Fibroblast of skin of right biceps (primary cell): ENCODE results near the gene CDK19.
A peak's percentile ranks its signal among the peaks of the same experiment; 100 is the strongest.
"Not testable (repeated sequence)": the region's sequence is repeated elsewhere in the genome, so short reads cannot be mapped to it uniquely, and the experiment has no call there.

Experiments used
- DNase-seq: peaks from one replicate; pipeline ENCODE4 v3.0.0-alpha.2; 2013

The CDK19 gene

DNA sequence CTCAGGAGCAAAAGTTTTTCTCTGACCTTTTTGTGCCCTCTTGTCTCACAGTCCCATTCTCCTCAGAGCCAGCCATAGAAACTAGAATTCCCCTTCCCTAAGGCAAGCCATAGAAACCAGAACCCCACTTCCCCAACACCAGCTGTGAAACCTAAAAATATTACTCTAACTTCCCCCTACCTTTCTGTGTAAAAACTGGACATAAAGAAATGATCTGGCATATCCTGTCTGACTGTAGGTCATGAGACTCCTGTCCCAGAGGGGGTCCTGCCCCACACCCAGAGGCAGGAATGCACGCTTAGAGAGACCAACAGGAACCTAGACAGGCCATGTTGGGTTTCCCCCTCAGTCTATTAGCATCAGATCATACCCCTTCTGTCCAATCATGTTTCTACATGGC, 198.2 kb downstream of the CDK19 start:
- no peak for DNase-seq

DNA sequence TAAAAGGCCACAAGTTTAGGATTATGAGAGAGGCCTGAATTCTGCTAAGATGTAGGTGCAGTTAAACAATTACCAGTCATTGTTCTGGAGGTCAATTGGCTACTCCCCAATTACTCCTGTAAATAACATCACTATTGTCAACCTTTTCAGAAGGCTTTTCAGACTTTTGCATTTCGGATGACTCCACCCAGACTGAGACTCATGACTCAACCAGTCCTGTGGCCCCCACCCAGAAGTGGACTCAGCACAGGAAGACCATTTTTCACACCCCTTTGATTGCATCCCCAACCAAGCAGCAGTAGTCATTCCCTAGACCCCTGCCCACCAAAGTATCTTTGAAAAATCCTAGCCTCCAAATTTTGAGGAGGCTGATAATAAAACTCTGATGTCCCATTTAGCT, 199.5 kb downstream of the CDK19 start:
- DNase-seq = no peak

DNA sequence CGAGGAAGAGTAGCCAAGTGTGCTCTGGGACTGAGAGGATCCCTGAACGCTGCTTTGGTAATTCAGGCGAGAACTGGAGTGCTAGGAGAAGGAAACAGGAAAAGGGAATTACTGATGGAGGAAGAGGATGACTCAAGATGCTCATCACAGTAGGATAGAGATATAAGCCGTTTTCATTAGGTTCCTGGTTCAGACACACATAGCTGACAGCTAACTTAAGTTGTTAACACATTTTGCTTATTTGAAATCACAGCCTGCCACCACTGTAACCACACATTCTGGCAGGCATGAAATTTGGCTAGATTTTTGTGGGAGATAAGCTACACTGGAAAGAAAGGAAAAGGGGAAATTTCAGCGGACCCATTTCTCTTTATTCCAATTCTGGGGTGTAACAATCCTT, 200.7 kb downstream of the CDK19 start:
- peak; percentile 3 for DNase-seq

DNA sequence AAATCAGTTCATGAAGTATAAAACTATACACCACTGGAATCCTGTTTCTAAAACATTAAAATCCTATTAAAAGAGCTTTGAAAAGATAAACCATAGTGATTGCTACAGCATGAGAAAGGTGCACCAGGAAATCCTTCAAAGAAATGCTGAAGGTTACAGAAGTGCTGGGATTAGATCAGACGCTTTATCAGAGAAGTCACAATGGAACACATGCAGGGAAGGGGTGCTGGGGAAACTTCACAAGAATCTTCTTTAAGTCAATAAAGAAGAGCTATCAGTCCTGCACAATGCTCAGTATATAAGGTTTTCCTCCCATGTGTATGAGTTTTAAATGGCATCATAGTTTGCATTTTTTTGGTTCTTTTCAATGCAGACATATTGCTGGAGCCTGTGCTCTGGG, 201.2 kb downstream of the CDK19 start:
- DNase-seq = no peak

DNA sequence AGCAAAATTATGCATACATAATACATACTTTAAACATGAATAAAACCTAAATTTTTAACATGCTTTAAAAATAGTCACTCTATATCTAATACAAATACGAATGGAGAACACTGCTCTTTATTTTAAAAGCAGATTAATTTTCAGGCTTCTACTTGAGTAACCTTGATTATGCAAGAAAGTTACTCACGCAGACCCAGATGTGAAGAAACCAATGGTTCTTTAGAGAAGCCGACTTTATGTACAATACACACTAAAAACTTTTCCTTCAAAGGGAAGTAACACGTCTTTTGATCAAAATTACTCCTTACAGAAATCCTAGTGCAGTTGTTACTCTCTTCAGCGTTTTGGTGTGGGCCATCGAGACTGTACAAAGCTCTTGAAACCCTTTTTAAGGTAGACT, 201.9 kb downstream of the CDK19 start:
- no peak for DNase-seq

DNA sequence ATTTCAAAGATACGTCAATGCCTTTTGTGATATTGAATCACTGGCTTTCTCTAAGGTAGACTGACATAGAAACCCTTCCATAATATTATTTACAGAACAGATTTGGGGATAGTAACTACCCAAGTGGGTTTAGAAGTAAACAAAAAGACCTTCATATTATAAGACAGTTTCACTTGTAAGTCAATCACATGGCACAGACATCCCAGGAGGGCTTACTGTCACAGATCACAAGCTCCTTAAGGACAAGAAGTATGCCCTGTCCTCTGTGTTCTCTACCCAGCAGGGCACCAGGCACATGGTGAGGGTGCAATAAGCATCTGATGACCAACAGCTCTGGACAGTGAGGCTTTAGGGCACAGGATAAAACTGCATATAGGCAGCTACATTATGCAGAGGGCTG, 203.0 kb downstream of the CDK19 start:
- no peak for DNase-seq

DNA sequence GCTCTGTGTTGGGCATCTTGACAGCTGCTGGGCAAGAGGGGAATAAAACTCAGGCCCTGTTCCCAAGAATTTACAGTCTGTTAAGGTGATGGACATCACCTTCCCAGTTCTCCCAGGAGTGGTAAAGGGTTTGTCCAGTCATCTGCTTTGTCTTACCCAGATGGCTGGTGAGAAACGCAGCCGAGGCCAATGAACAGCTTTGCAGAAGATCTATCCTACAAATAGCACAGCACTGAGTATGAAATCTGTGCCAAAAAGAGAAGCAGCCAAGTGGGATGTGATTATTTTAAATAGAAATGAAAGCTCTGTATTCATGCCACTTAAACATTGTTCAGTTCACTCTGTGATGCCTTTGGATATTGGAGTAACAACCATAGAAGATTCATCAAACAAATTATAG, 206.2 kb downstream of the CDK19 start:
- DNase-seq = no peak

DNA sequence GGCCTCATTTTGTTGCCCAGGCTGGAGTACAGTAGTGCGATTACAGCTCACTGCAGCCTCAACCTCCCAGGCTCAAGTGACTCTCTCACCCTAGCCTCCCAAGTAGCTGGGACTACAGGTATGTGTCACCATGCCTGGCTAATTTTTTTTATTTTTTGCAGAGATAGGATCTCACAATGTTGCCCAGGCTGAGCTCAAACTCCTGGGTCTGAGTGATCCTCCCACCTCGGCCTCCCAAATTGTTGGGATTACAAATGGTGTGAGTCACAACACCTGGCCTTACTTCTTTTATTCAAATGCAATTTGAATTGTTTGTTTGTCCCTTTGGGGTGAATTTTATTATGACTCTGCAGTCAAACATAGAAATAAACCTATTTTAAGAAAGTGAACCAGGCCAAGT, 207.1 kb downstream of the CDK19 start:
- DNase-seq = no peak

DNA sequence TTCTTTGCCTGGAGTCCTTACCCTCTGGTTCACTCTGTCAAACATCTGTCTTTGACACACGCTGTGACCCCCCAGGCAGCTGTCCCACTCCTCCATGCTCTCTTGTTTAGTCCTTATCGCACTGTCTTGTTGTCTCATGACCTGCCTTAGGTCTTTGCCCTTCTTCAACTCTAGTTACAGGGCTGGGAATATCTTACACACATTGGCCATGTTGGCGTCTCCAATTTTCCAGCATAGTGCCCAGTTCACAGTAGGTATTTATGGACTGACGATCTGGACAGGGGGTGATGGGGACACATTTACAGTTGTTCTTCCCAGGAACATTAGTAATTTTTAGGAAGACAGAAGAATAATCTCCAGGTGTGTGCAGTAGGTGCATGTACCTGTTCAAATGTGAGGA, 209.1 kb downstream of the CDK19 start:
- no peak for DNase-seq

DNA sequence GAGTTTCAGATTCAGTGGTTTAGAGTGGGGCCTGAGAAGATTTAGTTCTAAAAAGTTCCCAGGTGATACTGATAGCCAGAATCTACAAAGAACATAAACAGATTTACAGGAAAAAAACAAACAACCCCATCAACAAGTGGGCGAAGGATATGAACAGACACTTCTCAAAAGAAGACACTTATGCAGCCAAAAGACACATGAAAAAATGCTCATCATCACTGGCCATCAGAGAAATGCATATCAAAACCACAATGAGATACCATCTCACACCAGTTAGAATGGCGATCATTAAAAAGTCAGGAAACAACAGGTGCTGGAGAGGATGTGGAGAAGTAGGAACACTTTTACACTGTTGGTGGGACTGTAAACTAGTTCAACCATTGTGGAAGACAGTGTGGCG, 214.6 kb downstream of the CDK19 start:
- DNase-seq = not testable (repeated sequence)

DNA sequence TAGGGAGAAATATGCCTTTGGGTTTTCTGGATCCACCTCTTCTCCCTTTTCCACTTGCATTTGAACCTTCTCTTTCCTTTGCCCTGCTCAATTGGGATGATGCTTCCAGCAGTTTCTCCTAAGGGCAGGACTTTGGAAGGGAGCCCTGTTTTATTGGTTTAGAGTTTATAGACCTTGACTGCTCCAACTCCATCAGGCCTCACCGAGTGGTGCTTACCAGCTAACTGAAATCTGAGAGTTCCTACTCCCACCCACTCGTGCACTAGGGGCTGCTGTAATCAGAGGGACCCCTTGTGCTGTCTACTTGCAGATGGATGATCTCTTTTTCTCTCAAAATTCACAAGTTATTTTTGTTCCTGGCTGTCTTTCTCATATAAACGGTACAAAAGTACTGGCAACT, 217.5 kb downstream of the CDK19 start:
- no peak for DNase-seq

DNA sequence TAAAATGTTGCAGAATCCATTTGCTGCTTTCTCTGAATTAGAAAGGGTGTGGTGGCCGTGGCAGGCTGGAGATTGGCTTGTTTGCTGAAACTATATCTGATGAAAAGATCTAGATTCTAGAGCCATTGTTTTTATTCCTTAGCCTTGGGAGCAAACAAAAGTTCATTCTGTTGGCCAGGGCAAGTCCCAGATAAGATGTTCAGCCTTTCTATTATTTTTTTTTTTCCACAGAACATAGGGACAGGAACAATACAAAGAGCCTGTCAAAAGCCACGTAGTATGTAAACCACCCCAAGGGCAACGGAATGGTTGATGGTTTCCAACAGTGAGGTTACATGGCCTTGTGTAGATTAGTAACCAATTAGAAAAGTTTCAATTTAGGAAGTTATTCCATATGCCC, 218.9 kb downstream of the CDK19 start:
- DNase-seq = no peak

DNA sequence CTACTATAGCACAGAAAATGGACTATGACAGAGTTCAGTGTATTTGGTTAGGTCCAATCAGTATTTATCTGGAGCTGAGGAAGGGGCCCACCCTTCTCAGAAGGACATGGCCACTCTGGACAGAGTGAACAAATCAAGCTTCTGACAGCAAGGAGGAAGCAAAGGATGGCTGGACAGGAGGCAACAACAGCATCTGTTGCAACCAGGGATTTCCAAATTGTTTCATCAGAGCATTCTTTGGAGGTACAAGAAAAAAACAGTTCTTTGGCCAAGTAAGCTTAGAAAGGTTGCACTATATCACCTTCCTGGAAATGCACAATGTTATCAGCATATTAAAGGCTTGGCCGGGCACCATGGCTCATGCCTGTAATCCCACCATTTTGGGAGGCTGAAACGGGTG, 220.2 kb downstream of the CDK19 start:
- DNase-seq = no peak

DNA sequence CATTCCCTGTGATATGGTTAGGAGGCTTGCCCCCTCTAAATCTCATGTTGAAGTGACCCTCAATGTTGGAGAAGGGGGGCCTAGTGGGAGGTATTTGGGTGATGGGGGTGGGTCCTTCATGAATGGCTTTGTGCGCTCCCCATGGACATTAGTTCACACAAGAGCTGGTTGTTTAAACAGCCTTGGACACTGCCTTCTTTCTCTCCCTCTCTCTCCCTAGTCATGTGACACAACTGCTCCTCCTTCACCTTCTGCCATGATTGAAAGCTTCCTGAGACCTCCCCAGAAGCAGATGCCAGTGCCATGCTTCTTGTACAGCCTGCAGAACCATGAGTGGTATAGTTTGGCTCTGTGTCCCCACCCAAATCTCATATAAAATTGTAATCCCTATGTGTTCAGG, 221.6 kb downstream of the CDK19 start:
- no peak for DNase-seq

DNA sequence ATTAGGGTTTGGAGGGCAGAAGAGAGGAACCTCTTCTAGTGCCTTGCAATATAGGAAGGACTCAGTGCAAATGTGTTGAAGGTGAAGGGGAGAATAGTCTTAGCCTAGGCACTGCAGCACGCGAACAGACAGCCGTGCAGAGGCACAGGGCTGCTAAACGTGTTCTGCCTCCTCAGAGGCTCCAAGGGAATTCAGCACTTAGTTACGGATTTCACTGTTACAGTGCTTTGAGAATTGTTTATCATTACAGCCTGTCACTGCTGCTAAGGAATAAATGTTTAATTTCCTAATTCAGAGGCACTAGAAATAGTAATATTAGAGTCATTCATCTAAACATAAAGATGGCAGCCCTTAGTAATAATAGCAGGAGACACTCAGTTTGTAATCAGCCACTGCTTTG, 222.5 kb downstream of the CDK19 start:
- DNase-seq = no peak

DNA sequence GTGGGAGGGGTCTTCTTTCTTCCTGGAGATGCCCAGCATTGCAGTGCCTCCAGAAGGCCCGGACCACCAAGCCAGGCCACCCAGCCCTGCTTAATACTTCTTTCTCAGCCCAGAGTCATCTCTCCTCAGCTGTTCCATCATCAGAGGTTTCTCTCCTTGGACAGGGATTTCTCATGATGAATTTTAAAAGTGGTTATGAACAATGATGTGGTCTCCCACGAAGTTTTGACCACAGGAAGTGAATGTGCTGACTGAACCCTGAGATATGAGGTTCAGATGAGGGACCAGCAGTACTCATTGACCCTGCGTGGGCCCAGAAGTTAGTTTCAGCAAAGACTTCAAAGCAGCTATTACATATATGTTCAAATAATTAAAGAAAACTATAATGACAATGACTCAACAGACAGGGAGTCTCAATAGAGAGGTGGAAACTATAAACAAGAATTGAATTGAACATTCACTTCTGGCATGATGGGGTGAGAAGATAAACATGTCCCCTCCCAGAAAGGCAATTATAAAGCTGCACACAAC, 224.4 kb downstream of the CDK19 start:
- DNase-seq = peak; percentile 61

DNA sequence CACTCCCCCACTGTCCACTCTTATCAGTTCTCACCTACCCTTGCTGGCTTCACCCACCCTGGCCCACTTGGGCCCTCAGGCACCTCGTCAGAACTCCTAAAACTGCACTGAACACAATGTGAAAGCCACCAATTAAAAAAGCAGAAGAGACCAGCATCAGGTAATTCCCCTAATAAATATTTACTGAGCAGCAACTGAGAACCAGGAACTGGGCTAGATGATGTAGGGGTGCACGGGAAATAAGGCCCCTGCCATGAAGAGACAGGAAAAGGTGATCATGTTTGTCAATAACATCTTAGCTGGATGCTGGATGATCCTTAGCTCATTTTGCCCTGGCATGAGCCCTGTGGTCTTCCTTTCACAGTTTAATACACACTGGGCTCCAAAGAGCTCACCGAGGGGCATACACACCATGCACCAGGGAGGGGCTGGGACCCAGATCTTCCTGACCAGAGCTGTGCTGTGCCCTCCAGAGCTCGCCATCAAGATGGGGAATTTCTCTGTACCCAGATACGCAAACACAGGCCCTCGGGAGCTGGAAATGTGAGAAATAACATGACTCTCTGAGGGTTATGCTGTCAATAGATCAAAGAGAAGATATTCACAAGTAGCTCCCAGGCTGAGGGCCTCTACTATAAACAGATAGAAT, 225.3 kb downstream of the CDK19 start:
- DNase-seq = no peak

DNA sequence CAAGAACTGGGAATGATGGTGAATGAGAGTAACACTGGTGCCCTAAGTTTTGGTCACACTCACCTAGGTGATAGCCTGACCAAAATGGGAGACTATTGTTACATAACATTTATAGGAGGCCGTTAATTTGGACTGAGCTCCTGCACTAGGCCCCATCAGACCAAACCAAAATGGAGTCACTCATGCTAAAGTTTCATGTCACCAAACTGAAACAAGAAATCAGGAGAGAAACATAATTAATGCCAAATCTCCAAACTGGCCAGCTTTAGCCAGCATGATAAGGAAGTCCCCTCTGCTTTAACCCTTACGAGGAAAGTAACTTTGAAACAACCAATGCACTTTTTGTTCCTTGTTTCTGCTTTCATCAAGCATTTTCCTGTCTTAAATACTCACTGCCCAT, 227.9 kb downstream of the CDK19 start:
- no peak for DNase-seq

DNA sequence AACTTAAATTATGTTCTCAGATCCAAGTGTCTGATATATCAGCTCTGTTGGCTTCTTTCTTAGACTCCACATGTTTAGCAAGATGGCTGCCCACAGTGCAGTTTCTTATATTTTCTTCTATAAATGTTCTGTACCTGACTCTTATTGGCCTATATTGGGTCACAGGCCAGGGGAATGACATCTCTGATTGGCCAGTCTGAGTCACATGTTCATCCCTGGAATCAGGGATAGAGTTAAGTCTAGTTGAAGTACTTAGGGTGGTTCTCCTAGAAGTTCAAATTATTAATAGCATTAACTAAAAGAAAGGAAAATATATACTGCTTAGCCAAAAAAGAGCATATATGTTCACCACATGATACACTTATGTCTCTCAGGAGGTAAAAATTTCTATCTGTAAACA, 233.6 kb downstream of the CDK19 start:
- DNase-seq = peak; percentile 37

DNA sequence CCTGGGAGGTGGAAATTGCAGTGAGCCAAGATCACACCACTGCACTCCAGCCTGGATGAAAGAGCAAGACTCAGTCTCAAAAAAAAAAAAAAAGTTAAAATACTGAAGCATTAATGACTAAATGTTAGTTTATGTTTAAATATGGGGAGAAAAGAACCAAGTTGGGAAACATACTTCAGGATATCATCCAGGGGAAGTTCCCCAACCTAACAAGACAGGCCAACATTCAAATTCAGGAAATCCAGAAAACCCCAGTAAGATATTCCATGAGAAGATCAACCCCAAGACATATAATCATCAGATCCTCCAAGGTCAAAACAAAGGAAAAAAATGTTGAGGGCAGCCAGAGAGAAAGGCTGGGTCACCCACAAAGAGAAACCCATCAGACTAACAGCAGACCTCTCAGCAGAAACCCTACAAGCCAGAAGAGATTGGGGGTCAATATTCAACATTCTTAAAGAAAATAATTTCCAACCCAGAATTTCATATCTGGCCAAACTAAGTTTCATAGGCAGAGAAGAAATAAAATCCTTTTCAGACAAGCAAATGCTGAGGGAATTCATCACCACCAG, 237.6 kb downstream of the CDK19 start:
- not testable (repeated sequence) for DNase-seq

DNA sequence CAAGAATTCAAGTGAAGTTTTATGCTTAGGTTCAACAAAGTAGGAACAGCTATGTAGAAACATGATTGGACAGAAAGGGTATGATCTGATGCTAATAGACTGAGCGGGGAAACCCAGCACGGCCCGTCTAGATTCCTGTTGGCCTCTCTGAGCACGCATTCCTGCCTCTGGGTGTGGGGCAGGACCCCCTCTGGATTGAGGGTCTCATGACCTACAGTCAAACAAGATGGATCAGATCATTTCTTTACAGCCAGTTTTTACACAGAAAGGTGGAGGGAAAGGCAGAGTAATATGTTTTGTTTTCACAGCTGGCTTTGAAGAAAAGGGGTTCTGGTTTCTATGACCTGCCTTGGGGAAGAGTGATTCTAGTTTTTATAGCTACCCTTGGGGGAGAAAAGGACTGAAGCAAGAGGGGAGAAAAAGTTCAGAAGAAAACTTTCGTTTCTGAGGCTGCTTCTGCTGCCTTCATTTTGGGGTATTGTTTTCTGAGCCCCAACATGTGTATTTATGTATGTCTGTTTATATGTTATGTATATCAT, 239.3 kb downstream of the CDK19 start:
- DNase-seq = no peak

DNA sequence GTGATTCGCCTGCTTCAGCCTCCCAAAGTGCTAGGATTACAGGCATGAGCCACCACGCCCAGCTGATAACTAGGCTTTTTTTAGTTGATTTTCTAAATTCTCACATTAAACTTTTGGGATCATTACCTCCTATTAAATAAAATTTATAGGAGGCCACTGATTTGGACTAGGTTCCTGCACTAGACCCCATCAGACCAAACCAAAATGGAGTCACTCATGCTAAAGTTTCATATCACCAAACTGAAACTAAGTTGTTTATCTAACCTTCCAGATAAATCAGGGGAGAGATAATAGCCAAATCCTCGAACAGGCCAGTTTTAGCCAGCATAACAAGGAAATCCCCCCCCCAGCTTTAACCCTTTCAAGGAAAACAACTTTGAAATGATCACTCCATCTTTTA, 240.5 kb downstream of the CDK19 start:
- no peak for DNase-seq

DNA sequence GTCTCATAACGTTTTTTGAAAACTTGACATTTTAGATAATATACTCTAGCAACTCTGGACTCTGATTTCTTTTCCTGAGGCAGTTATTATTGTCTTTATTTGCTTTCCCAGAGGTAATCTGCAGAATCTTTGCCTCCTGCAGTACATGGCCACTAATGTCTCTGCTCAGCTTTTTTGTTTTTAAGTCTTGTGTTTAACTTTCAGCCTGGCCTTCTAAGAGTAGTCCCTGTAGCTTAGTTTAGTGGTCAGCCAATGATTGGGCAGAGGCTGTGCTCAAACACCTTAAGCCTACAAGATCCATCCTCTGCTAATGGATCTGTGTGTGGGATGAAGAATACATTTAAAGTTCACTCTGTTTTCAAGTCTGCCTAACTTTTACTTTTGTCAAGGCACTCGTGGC, 241.7 kb downstream of the CDK19 start:
- DNase-seq = no peak

DNA sequence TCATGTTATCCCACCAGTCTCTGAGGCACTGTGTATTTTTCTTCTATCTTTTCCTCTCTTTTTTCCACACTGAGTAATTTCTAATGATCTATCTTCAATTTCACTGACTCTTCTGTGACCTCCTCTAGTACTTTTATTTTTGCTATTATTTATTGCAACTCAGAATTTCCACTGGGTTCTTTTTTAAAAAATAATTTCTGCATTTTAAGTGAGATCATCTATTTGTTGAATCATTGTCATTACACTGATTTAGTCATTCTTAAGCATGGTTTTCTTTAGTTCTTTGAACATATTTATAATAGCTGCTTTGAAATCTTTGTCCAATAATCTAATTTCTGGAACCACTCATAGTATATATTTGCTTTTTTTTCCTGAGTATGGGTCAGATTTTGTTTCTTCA, 242.1 kb downstream of the CDK19 start:
- DNase-seq = no peak
